HG02870 (cell line): ENCODE measurements around the gene ADAMTS2.

Experiments used
- ATAC-seq: cut with Tn5 transposase; IDR thresholded peaks from one replicate; pipeline ENCODE4 v1.9.1; 2021; ENCODE audit warnings: mild to moderate bottlenecking, moderate library complexity; ENCODE audit not compliant: unreplicated experiment

Gene ADAMTS2

GRCh38 chr5:179239256-179240135, 105.8 kb downstream of the ADAMTS2 start:
- no peak for ATAC-seq

DNA sequence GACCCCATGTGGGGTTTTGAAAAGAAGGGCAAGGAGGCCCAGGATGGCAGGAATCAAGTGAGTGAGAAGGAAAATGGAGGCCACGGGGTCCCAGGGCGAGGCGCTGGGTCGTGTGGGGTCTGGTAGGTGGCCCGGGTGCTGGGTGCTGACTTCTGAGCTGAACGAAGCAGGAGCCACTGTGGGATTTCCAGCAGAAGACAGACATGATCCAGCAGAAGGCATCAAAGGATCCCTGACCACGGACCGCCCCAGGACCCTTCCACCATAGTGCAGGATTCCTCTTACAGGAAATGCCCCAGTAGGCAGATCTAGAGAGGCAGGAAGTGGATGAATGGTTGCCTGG, 106.7 kb downstream of the ADAMTS2 start:
- no peak for ATAC-seq

- ATAC-seq: no peak
These were observed 107.3 kb downstream of the ADAMTS2 start for GRCh38 chr5:179237770-179238627.

DNA sequence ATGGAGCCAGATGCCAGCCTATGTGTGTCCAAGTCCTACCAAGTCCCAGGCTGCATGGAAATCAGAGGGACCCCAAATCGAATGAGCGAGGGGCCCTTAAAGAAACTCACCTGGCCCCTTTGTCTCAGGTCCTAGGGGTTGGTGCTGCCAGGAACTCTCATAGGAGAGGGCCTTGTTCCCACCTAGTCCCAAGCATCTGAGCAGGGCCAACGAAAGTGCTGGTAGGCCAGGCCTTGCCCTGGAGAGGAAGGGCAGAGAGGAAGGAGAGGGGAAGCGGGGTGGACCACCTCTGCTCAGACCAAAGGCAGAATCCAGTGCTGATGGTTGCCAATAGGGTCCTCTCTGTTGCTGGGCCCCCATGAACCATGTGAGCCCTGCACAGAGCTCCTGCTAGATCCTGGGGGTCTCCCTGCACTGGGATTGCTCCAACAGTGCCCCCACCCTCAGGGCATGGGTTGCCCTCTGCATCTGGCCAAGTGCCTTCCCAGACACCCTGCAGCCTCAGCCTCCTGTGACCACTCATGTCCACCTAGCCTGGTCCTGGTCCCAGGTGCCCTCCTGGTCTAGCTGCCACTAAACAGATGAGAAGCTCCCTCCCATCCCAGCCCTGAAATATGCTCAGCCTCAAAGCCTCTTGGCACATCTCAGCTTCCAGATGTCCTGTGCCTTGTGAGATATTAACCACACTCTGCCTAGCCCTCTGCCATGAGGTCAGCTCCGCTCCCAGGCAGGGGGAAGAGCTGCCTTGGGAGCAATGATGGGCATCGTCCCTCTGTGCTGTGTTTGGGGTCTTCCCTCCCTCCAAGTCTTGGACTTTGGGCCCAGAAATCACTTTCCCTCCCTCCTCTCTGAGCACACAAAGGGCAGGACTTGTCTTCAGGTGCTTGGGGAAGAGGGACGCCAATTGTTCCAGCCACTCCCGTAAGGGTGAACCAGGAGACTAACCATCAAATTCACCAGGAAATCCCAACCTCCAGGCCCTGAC, 109.6 kb downstream of the ADAMTS2 start:
- no peak for ATAC-seq

GRCh38 chr5:179234563-179235135, 110.6 kb downstream of the ADAMTS2 start:
- no peak for ATAC-seq

DNA sequence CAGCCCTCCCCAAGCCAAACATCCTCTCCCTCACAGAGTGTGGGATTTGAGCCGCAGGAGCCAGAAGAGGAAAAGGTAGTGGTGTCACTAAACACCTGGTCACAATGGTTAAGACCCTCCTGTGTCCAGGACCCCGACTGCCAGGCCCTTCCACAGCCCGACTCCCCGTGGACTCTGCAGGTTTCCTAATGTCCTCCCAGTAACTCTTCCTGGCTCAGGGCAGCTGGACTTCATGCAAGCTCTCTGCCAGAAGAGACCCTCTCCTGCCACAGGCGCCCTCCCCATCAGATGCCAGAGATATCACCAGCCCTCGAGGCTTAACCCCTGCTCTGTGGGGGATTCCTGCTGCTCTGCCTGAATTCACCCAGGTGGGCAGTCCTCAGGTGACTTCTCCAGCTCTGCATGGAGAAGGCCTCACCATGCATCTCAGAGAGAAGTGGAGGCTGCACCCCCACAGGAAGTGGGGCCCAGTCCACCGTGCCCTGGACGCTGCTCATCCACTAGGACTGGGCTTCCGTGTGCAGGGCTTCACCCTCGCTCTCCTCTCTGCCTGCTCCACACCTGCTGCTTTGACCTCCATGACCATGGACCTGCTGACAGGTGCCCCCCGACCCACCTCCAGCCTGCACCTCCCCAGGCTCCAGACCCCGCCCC, 111.2 kb downstream of the ADAMTS2 start:
- no peak for ATAC-seq

DNA sequence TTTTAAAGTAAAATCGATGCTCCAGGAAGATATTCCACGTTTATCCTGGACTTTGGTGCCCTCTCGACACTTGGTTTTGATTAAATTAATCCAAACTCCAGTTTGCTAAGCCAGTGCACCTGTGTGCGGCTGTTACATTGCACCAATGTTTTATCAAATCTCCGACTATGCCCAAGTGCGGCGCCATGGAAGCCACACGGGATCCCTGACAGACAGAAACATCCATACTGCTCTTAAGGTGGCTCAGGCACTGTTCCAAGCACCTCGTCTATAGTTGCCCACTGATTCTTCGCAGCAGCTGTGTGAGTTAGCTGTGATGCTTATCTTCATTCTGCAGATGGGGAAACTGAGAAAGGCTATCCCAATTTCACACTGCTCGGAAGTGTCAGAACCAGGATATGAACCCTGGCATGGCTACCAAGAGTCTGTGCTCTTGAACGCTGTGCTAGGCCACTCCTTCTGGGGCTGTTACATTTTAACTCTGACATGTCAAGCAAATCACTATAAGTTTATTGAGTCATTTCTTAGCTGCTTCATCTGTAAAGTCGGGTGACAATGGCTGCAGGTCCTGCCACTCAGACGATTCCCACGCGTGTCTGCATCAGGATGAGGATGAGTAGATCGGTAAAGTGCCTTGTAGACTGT, 113.0 kb downstream of the ADAMTS2 start:
- ATAC-seq: no peak

GRCh38 chr5:179231309-179231708, 114.0 kb downstream of the ADAMTS2 start:
- no peak for ATAC-seq

DNA sequence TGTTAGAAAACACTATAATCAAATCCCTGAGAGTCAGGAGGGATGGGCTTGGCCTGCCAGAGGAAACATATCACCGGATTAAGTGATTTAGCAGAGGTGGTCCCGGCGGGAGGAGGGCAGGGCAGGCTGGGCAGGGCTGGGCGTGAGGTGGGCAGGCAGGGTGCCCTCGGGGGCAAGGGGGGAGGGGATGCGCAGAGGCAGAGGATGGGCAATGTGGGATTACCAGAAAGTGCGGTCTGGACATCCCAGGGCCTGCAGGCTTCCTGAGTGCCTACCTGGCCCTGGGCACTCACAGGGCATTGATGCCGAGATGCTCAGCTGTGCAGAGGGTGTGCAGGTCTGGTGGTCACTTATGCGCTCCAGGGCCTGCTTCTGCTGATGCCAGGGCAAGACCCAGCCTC, 115.2 kb downstream of the ADAMTS2 start:
- no peak for ATAC-seq

DNA sequence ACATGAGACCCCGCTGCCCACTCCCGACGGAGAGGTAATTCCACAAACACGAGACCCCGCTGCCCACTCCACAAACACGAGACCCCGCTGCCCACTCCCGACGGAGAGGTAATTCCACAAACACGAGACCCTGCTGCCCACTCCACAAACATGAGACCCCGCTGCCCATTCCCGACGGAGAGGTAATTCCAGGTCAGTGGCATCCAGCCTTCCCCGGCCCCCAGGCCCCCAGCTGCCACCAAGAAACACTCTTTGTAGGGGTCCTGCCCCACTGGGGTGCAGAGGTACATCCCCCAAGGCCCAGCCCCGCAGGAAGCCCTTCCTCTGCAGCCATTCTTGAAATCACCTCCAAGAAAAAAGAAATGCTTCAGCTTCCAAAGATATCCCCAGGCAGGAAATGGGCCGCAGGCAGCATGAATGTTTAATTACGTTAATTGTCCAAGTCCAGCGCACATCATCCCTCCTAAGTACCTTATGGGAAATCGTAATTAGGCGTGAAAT, 115.9 kb downstream of the ADAMTS2 start:
- ATAC-seq: no peak

DNA sequence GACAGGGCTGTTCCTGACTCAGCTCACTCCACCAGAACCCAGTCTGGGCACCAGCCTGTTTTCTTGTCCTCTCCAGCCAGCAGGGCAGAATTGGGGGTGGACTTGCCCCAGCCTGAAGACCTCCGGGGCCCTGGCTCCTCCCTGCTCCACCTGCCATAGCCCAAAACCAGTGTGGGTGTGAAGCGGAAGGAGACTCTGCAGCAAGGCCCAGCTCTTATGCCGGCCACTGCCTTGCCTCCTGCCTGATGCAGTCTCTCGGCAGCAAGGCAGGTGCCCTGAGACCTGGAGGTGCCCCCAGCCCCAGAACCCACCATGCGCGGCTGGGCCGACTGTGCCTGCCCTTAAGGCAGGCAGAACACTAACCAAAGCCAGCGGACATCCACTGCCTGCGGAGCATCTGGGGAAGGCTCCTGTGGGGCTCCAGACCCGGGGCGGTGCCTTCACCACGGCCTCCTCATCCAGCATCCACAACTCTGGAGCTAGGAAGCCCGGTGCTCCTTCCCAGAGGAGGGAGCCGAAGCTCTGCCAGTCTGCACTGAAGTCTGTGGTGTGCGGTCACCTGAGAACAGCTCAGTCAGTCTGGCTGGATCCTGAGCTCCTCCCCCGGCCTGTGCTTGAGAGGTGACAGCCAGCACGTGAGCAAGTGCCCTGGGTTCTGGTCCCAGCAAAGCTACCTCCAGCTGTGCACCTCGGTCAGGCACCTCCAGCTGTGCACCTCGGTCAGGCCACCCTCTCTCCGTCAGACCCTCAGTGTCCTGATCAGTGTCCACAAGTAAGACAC, 116.7 kb downstream of the ADAMTS2 start:
- no peak for ATAC-seq

GRCh38 chr5:179227580-179228311, 117.5 kb downstream of the ADAMTS2 start:
- ATAC-seq: no peak

GRCh38 chr5:179227229-179227579, 118.1 kb downstream of the ADAMTS2 start:
- ATAC-seq: no peak

GRCh38 chr5:179226696-179227095, 118.6 kb downstream of the ADAMTS2 start:
- ATAC-seq: no peak

DNA sequence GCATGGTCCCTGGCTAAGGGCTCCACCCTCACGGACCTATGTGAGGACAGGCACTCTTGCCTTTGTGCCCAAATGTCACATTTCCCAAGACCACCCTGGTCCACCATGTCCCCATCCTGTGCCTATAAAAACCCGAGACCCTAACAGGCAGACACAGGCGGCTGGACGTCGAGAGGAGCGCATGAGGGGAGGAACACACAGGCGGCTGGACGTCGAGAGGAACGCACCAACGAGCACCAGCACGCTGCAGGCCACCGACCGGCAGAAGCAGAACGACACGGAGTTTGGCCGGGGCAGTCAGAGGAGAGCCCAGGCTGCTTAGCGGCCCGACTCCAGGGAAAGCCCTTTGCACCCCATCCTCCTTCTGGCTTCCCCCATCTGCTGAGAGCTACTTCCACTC, 119.9 kb downstream of the ADAMTS2 start:
- no peak for ATAC-seq

DNA sequence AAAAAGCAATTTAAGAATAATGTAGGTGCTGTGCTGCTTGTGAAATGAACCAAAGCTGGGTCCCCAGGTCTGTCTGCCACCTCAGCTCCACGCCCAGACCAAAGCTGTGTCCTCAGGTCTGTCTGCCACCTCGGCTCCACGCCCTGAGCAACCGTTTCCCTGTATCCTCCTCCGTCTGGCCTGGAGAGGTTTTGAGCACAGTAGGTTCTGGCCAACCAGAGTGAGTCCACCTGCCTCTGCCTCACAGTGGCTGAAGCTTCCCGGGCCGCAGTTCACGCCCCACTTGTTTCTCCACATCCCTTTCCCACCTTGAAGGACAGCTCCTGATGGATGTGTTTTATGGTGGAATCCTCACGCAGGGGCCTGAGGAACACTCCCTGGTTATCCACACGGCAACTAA, 120.5 kb downstream of the ADAMTS2 start:
- no peak for ATAC-seq

GRCh38 chr5:179223961-179224360, 121.3 kb downstream of the ADAMTS2 start:
- ATAC-seq: no peak

- no peak for ATAC-seq
These were observed 121.7 kb downstream of the ADAMTS2 start for GRCh38 chr5:179223528-179223927.
